Activated CD4-positive, alpha-beta T cell treated with anti-CD3 and anti-CD28 coated beads, Interleukin-2, amount 10 ng/mL, durations not matched to agents 24 days and 14 days (primary cell): ENCODE measurements around the gene GATA5. TPM values are rescaled to one million over a fixed set of nuclear protein-coding genes. Genes with fewer than 3 reads are reported as not detected.

Source experiments
- DNase-seq: peaks from one replicate; pipeline ENCODE4 v3.0.0; 2022
- H3K27ac Mint-ChIP-seq: one replicate; pipeline ENCODE4 v1.8.0; 2022; ENCODE audit warnings: mild to moderate bottlenecking, mixed read lengths
- H3K27me3 Mint-ChIP-seq: one replicate; pipeline ENCODE4 v1.8.0; 2022; ENCODE audit warnings: mixed read lengths
- H3K36me3 Mint-ChIP-seq: one replicate; pipeline ENCODE4 v1.8.0; 2022; ENCODE audit warnings: low read depth, mild to moderate bottlenecking, mixed read lengths
- H3K4me1 Mint-ChIP-seq: one replicate; pipeline ENCODE4 v1.8.0; 2021; ENCODE audit warnings: mixed read lengths
- H3K4me3 Mint-ChIP-seq: one replicate; pipeline ENCODE4 v1.8.0; 2022; ENCODE audit warnings: mild to moderate bottlenecking, moderate library complexity, mixed read lengths
- H3K9me3 Mint-ChIP-seq: one replicate; pipeline ENCODE4 v1.8.0; 2021; ENCODE audit warnings: mixed read lengths
- intact Hi-C: fragments of 100-400 bp; cut with micrococcal nuclease; formaldehyde crosslinking; loops from one replicate; pipeline ENCODE4 v1.15.1; 2023
- total RNA-seq: library from RNA; stranded (reverse); gene quantifications from 2 replicates; pipeline ENCODE4 v1.2.3, GENCODE V29; 2022

The GATA5 gene
- total RNA-seq, 1 donor from 2014 or later = not detected

GRCh38 chr20:62416651-62417637, 58.9 kb downstream of the GATA5 start:
- Mint-ChIP-seq H3K9me3 (no peaks in the 10 kb centered on the region), H3K4me1 (no peaks in the 10 kb centered on the region), H3K4me3 (no peak overlapping the region), H3K36me3 (no peaks in the 10 kb centered on the region), H3K27ac (no peak overlapping the region), H3K27me3 (no peaks in the 10 kb centered on the region)
- no peak for DNase-seq
- intact Hi-C loops = no loop called here

GRCh38 chr20:62415354-62416111, 60.3 kb downstream of the GATA5 start:
- Mint-ChIP-seq H3K27ac (no peak overlapping the region), H3K4me1 (no peaks in the 10 kb centered on the region), H3K4me3 (no peak overlapping the region), H3K36me3 (no peaks in the 10 kb centered on the region), H3K9me3 (no peaks in the 10 kb centered on the region), H3K27me3 (no peaks in the 10 kb centered on the region)
- DNase-seq = no peak
- intact Hi-C loops = no loop called here

- Mint-ChIP-seq H3K27me3 (no peaks in the 10 kb centered on the region), H3K27ac (no peak overlapping the region), H3K4me1 (peaks cover 11% of the 10 kb centered on the region), H3K4me3 (no peak overlapping the region), H3K9me3 (no peaks in the 10 kb centered on the region), H3K36me3 (no peaks in the 10 kb centered on the region)
- DNase-seq = no peak
- intact Hi-C loops = no loop called here
Measured at GRCh38 chr20:62413896-62414481, 61.8 kb downstream of the GATA5 start.

Other genes with a start within 250 kb of the GATA5 start
- gene OSBPL2, start 237.5 kb downstream of the GATA5 start, total RNA-seq = 29.0 and 29.2 TPM in 2 replicates
- gene ADRM1, start 173.0 kb downstream of the GATA5 start, total RNA-seq = 179 and 183 TPM in 2 replicates
- gene LAMA5, start 108.7 kb downstream of the GATA5 start, total RNA-seq = 2.0 and 2.1 TPM in 2 replicates
- gene RPS21, start 88.9 kb downstream of the GATA5 start, total RNA-seq = 2,091 and 2,109 TPM in 2 replicates
- 13.1 and 13.5 TPM in 2 replicates for gene CABLES2, start 68.7 kb downstream of the GATA5 start, total RNA-seq
- not detected in 2 replicates for gene RBBP8NL, start 48.5 kb downstream of the GATA5 start, total RNA-seq
- gene SLCO4A1, start 166.5 kb upstream of the GATA5 start, total RNA-seq = 57.8 and 67.3 TPM in 2 replicates
- gene NTSR1, start 232.8 kb upstream of the GATA5 start, total RNA-seq = not detected in 2 replicates